GM18909 (cell line): Measurements from ENCODE around the gene IFNA5.
A peak's percentile ranks its signal among the peaks of the same experiment; 100 is the strongest.

ENCODE experiments used
- ATAC-seq: cut with Tn5 transposase; IDR thresholded peaks from one replicate; pipeline ENCODE4 v1.9.1; 2021; ENCODE audit warnings: mild to moderate bottlenecking; ENCODE audit not compliant: unreplicated experiment, poor library complexity

The IFNA5 gene

DNA sequence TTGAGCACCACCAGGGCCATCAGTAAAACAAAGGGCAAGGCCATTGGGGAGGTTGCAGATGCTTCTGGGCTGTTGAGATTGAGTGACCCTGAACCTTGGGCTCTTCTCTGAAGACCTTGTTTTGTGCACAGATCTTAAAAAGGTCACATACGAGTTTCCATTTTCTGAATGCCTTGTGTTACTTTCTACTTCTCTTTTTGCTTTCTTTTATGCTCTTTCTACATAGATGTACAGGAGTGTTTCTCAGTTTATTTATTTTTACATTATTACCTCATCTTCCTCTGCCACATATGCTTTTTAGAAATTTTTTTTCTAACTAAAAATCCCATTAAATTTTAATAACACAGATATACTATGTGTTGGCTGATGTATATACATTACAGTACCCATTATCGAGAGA is at the start of gene IFNA5:
Gene IFNA5 (minus strand): TSS at position 101 of the 400 bp plus-strand sequence. CDS start 57 bp downstream, at position 44.
- ATAC-seq, result no peak

DNA sequence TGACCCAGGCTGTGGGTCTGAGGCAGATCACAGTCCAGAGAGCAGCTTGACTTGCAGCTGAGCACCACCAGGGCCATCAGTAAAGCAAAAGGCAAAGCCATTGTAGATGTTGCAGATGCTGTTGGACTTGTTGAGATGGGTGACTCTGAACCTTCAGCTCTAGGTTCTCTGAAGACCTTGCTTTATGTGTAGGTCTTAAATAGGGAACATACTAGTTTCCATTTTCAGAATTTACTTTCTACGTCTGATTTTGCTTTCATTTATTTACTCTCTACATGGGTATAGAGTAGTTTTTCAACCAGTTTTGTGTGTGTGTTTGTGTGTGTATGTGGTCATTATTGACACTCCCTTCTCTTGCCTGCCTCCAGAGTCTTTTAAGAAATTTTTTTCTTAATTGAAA is 45.7 kb upstream of the IFNA5 start, which contains the start of gene IFNA6:
Gene IFNA6 (minus strand): TSS at position 101 of the 400 bp plus-strand sequence. CDS start 0 bp downstream, at position 101.
- no peak for ATAC-seq

DNA sequence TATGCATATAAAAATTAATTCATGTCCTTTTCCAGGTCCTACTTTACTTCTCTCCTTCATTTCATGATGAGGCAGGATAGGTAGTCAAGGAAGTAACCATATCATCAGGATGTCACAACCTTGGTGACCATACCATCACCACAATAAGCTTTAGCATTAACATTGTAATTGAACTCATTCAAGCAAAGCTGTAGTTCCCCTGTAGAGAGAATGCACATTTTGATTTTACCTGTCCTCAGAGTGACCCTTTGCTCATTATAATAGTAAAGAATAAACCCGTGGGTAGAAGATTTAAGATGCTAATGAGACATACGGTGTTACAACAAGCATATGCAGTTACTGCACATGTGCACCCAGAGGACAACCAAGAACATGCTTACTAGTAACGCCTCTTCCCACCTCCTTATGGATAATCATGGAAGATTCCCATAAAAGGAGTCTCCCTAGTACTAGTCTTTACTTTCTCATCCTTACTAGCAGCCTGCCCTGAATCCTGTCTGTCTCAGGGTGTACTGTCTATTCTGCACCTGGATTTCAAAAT is 43.4 kb upstream of the IFNA5 start:
- ATAC-seq, result no peak

DNA sequence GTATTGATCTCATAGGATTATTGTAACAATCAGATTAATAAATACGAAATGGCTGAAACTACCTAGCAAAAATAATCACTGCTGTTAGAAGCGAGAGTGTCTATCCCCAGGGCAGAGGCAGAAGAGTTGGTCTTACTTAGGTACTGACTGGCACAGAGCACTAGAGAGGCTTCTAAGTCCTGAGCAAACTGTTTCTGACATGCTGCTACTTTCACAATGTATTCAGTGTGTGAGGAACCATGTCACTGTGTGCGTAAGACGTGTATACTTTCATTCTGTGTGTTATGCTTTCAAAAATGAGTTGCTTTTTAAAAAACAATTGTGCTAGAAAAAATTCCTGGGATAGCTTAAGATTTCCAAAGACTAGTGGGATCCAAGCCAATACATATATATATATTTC is 35.6 kb upstream of the IFNA5 start:
- ATAC-seq, result no peak

DNA sequence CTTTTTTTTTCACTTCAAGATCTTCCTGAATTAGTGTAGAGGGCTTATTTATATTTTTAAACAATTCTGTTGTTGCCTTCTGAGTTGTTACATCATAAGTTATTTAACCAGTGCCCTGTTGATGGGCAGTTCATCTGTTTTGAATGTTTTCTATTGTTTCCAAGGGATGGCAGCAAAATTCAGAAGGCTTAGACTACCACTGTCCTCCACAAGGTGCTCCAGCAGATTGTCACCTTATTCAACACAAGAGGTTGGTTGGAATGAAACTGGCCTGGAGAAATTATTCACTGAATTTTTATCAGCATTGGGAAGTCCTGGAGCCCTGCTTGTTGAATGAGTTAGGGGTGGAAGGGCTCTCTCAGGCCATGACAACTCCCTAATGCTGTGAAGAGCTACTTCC is 31.3 kb upstream of the IFNA5 start:
- no peak for ATAC-seq

DNA sequence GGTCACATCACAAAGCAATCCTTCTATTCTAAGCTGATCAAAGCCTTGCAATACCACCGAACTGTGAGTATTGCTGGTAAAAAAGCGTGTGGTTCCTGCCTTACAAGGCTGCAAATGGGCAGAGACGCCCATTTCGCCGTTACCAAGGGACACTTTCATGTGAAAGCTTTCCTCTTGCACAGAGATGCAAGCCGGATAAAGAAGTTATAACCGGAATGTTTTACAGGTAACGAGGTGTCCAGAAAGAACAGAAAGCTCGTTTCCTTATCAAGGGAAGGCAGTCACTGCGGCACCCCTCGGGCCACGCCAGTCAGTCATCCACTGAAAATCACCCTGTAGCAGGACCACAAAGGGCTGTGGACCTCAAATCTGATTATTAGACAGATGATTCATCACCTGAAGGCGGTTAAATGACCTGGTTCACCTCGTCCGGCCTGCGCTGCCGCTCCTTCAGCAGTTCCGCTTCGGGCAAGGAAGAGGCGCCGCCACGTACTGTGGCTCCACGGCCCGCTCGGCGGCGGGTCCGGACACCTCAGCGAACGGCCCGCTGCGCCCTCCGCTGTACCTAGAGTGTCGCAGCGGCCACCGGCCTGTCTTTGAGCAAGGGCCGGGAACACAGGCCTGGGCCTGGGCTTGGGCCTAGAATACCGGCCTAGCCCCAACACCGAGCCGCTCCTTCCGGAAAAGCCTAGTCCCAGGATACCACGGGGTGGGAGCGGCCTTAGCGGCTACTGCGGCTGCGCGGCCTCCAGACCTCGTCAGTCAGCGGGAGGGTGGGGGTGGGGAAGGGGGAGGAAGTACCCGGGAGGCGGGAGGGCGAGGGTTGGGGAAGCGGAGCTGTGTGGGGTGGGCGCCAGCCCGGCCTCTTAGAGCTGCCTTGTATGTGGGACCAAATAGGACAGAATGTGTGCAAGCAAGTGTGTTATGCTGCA is 29.9 kb upstream of the IFNA5 start, which contains the start of gene KLHL9:
Gene KLHL9 (minus strand): TSS at position 704 of the 932 bp plus-strand sequence. CDS start 545 bp downstream, at position 159.
- ATAC-seq, result peak; percentile 90

DNA sequence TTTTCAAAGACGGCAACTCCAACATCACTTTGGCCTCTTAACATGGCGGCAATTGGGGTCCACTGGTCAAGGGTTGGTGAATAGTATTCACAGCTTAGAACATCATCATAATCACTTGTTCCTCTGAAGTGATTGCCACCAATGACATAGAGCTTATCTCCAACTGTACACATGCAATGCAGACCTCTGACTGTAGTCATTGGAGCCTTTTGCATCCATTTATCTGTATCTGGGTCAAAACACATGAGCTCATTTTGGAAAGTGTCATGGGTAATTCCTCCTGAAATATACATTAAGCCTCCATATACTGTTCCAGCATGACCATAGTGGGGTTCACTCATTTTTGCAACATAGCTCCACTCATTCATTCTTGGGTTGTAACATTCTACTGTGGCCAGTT is 28.1 kb upstream of the IFNA5 start:
- no peak for ATAC-seq

DNA sequence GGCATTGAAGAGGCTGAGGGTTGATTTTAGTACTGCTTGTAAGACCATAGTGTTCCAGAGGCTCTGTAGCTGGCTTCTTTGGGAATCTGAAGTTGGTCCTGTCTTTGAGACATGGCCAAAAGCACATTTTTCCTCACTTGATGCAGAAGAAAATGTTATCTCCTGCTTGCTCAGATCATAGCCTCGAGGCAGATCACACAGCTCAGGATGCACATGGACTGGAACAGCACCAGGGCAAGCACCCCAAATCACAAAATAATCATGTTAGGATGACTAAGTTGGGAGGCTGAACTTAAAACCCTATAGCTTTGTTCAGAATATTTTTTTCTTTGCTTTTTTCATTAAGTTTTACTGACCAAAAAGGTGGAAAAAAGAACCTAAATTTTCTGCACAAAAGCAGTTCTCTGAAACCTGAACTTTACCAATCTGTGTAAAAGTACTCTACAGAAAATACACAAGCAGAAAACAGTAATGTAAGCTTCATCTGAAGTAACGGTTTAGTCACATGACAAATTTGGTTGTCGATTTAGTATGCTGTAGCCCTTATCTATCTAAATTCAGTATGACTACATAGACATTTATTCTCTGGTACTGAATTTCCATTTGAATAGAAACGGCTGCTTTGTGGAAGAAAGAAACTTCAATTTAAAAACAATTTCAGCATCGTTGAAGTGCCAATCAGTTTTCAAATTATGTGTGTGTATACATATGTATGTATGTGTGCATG is 26.7 kb upstream of the IFNA5 start:
- ATAC-seq, result no peak

DNA sequence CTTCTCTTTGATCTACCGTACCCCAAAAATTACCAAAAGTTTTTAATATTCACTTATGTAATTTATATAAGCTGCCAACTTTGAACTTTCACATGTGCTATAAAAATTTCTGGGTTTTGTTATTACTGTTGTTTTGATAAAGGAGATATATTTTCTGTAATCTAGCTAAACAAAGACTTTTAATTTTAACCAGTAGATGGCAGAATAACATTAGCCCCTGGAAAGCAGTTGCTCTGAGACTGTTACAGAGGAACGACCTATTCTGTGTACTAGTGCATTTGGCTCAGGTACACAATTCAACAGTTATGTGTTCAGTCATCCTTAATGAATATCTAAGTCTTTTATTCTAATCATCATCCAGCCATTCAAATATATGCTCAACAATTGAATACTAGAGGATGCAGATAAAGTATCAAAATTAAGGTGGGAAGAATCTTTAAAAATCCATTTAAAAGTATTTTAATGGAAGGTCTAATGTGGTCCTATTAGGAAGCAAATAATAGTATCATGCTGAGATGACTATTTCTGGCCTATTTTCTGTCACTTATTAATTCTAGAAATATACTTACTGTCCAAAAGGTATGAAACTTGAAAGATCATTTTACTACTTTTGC is 21.5 kb upstream of the IFNA5 start:
- peak; percentile 84 for ATAC-seq

DNA sequence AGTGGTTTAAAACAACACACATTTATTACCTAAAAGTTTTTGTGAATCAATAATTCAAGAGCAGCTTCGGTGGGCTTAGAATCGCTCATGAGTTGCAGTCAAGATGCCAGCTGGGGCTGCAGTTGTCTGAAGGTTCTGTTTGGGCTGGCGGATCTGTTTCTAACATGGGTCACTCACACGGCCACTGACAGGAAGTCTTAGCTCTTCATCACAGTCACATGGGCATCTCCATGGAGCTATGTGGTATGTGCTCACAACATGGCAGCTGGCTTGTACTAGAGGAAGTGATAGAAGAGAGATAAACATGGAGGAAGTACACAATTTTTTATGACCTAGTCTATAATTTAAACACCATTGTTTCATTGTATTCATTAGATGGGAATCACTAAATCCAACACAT is 18.9 kb upstream of the IFNA5 start:
- no peak for ATAC-seq

DNA sequence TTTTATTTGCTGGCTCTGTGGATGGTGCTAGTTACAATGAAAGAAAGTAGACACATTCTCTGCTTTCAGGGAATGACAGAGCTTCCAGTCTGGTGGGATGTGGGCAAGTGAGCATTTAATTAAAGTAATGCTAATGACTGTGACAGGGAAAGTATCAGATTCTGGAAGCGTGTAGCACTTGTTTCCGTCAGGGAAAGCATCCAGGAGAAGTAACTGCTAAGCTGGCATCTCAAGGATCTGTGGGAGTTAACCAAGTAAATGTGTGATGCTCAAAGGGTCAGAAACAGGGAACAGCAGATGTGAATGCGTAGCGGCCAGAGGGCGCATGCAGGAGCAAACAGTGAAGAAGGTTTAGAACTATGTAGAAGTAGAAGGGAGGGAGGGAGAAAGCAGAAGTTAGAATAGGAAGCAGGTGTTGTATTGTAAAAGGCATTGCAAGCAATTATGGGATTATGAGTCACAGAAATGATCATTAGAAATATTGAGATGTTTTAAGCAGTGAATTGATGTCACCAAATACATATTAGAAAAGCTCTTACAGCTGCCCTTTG is 17.9 kb upstream of the IFNA5 start:
- no peak for ATAC-seq

DNA sequence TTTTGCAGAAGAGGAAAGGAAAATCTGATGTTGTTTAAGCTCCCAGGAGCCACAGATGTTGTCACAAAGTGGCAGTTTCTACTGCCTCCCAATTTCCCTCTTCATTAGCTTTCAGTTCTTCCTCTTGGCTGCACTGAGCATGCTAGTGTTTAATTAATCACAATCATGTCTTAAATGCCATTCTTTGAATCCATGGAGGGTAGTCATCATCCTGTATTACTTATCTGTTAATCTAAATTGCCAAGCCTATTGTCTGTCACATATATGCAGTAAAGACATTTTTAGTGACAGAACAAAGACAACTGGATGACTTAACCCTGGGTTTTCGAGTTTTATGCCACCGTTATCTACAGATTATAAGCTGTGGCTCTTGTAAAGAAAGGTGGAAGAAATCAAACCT is 15.4 kb upstream of the IFNA5 start:
- ATAC-seq, result no peak

DNA sequence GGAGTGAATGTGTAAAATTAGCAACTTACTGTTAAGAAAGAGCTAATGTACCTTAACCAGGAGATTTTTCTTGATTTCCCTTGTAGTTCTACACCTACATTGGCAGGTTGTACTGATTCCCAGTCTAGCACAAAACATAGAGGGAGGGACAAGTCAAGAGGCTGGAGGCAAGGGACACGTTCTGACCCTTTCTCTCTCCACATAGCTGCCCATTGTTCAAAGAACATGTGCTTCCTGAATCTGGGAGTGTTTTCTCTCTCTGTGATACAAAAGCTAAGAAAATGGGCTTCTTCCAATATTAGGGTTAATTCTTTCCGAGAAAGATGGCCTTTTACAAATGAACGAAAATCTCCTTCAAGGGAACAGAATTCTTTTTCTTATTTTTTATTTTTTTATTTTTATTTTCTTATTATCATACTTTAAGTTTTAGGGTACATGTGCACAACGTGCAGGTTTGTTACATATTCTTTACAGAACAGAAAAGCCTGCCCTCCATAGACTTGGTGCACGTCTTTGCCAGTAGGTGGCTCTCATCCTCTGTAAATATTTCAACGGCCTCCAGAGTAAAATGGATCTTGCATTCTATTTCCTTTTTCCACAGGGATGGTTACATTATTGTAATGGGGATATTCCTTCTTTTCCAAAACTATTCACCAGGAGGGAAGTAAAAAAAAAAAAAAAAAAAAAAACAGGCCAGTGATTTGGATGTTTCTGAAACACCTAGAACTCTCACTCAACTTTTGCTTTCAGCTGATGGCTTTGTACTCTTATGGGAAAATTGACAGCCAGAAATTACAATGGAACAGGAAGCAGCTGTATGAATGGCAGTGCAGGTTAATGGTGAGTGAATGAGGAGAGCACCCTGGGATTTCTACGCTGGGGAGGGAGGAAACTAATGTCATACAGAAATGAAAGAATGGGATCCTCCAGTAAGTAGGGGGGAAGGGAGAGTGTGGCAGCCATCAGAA is 13.1 kb upstream of the IFNA5 start:
- peak; percentile 84 for ATAC-seq

DNA sequence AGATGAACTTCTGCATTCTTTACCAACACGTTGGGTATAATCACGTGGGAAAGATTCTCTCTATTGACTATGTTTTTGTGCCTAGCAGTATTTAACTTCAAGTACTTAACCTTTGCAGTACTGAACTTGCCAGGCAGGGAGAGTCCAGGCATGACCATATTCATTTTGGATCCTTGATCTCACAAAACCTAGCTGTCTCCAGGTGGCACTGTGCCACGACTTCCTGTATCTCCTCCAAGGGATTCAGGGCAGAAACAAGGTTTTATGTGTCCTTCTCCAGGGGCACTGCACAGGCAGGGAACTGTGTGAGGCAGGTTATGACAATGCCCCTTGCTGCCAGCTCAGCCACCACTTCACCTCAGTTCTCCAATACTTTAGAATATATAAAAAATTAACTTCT is 11.7 kb upstream of the IFNA5 start:
- ATAC-seq, result no peak

DNA sequence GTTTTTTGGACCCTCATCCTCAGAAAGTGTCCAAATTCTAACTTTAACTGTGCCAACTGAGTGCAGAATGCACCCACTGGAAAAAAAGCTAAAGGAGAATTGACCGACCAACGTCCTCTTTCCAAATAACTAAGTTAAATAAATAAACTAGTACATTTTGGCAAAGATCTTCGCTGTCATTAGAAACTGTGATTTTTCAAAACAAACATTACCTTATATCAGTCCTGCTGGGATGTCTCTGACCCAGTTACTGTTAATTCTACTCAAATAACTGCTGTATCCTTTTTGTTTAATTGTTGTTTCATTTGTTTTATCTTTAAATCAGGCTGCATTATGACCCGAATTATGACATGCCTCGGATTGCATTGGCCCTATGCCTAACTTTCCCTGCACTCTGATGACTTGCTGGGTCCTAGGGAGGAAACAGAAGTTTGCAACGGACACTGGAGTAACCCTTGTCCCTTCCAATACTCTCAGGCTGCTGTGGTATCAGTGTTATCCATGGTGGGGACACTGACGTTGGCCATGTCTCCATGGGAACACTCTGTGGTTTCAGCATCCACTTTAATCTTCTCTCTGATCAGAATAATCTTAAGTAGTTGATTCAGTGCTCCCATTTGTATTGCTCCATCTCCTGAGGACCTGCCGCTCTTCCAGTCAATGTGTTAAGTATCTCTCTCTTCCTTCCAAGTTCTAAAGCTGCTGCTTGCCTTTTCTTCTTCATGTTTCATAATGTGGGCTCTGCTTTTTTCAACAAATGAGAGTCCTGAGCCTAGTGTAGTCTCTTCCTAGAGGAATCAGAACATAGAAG is 11.1 kb upstream of the IFNA5 start:
- ATAC-seq, result no peak

DNA sequence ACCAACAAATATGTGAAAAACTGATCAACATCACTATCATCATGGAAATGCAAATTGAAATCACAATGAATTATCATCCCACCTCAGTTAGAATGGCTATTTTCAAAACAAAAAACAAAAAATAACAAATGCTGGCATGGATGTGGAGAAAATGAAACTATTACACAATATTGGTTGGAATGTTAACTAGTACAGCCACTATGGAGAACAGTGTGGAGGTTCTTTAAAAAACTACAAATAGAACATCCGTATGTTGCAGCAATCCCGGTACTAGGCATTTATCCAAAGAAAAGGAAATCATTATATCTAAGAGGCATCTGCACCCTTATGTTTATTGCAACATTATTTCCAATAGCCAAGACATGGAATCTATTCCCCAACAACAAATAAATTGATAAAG is 9.0 kb upstream of the IFNA5 start:
- no peak for ATAC-seq

DNA sequence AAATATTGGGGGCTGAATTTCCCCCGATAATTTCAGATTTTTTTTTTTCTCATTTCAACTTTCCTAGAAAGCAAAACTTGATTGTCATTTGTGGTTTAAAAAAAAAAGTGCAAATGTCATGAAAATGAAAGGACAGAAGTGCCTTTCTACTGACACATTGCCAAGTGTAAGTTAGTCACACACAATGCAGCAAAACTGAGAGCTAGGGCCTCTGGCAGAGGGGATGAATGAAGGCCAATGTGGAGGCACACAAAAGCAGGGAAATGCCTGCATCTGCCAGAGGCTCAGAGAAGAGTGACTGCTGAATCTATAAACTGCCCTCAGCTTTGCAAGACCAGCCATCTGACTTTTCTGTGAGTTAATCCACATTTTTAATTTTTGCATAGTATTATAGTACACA is 6.8 kb upstream of the IFNA5 start:
- no peak for ATAC-seq

DNA sequence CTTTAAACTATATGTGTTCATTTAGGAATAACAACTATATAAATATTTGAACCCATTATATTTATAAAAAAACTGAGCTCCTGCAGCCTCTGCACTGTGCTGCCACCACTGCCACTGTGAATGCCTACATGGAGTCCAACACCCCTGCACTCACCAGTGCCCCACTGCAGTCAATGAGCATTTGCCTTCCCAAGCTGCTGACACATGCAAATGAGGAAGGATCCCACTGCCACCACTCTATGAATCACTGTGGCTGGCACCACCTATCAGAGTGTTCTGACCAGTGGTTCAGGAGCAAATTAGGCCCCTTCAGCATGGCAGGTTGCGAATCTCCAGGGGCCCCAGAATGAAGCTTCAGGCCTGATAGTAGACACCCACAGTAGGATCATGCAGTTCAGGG is 9.1 kb downstream of the IFNA5 start:
- ATAC-seq, result no peak
